ENCODE data around the gene LMX1B.

The LMX1B gene

GRCh38 chr9:126683698-126684044 lies 69.9 kb downstream of the LMX1B start:
- no peak for TF ChIP-seq CTCF (IDR thresholded peaks at IDR 0.05)

- TF ChIP-seq CTCF (IDR thresholded peaks at IDR 0.05) = no peak
Observed at GRCh38 chr9:126684345-126684744, 70.6 kb downstream of the LMX1B start.

- TF ChIP-seq CTCF (IDR thresholded peaks at IDR 0.05) = no peak
Observed at GRCh38 chr9:126684965-126685465, 71.3 kb downstream of the LMX1B start.

GRCh38 chr9:126687930-126688461 lies 74.3 kb downstream of the LMX1B start:
- TF ChIP-seq CTCF (IDR thresholded peaks at IDR 0.05) = no peak

- no peak for TF ChIP-seq CTCF (IDR thresholded peaks at IDR 0.05)
Observed at GRCh38 chr9:126688617-126689016, 74.9 kb downstream of the LMX1B start.

- no peak for TF ChIP-seq CTCF (IDR thresholded peaks at IDR 0.05)
Observed at GRCh38 chr9:126689027-126689825, 75.5 kb downstream of the LMX1B start.

GRCh38 chr9:126690431-126691051 lies 76.8 kb downstream of the LMX1B start:
- peak; percentile 90 for TF ChIP-seq CTCF (IDR thresholded peaks at IDR 0.05)

Data from LNCAP (cell line).